Subcutaneous abdominal adipose tissue (tissue), 5 donors: ENCODE data around the gene SRGAP1.
"Not testable (repeated sequence)": the region's sequence is repeated elsewhere in the genome, so short reads cannot be mapped to it uniquely, and the experiment has no call there.

Source experiments
- H3K27ac ChIP-seq: one replicate; pipeline ENCODE4 v1.7.0; 2013; ENCODE audit warnings: low read depth, mild to moderate bottlenecking, inconsistent platforms, low read length, moderate library complexity
- H3K27me3 ChIP-seq, 5 donors: one replicate each; pipeline ENCODE4 v1.7.0; 2013; ENCODE audit warnings: low read length in 5 of 5, inconsistent platforms in 1 of 5; ENCODE audit not compliant: control insufficient read depth in 5 of 5, insufficient read depth in 4 of 5
- H3K36me3 ChIP-seq, 5 donors: one replicate each; pipeline ENCODE4 v1.7.0; 2013; ENCODE audit warnings: low read length in 5 of 5; ENCODE audit not compliant: control insufficient read depth in 5 of 5, insufficient read depth in 5 of 5
- H3K4me1 ChIP-seq, 5 donors: one replicate each; pipeline ENCODE4 v1.7.0; 2013; ENCODE audit warnings: low read length in 5 of 5, mild to moderate bottlenecking in 3 of 5, moderate library complexity in 1 of 5; ENCODE audit not compliant: control insufficient read depth in 5 of 5, insufficient read depth in 5 of 5
- H3K4me3 ChIP-seq, 5 donors: one replicate each; pipeline ENCODE4 v1.7.0; 2013; ENCODE audit warnings: low read length in 5 of 5, low read depth in 1 of 5
- H3K9ac ChIP-seq, 5 donors: one replicate each; pipeline ENCODE4 v1.7.0; 2013; ENCODE audit warnings: low read length in 5 of 5, mild to moderate bottlenecking in 4 of 5, moderate library complexity in 3 of 5
- H3K9me3 ChIP-seq, 5 donors: one replicate each; pipeline ENCODE4 v1.7.0; 2013; ENCODE audit warnings: low read length in 5 of 5; ENCODE audit not compliant: control insufficient read depth in 5 of 5
- donor health status: healthy.
- donor health status: healthy.
- donor health status: healthy.
- donor health status: healthy.
- donor health status: healthy.

Gene SRGAP1

DNA sequence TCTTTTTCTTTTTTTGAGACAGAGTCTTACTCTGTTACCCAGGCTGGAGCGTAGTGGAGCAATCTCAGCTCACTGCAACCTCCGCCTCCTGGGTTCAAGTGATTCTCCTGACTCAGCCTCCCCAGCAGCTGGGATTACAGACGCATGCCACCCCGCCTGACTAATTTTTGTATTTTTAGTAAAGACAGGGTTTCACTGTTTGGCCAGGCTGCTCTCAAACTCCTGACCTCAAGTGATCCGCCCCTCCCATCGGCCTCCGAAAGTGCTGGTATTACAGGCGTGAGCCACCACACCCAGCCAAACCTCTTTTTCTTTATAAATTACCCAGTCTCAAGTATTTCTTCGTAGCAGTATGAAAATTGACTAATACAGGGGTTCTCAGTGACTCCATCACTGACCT, 35.7 kb downstream of the SRGAP1 start:
- H3K9ac ChIP-seq, H3K36me3 ChIP-seq, H3K27me3 ChIP-seq, H3K4me1 ChIP-seq, H3K27ac ChIP-seq, H3K4me3 ChIP-seq, H3K9me3 ChIP-seq: not testable (repeated sequence)

DNA sequence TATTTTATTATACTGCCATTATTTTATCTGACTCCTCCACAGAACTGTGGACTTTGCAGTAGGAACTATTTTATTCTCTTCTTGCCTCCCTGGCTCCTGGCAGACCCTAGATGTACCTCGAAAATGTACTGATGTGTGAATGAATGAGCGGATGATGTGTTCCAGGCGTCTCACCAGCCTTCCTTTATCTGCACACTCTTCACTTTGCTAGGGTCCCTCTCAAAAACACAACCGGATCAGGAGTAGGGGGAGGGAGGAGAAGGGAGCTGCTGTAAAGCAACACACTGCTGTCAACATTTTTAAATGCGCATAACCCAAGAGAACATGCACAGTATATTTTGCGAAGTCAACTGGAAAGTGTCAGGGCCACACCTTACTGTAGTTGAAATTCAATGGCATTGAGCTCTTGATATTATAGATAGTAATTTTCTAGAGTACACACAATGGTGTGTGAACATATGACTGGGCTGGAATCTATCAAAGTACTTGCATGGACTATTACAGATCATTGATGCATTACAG, 36.3 kb downstream of the SRGAP1 start:
- H3K4me1 ChIP-seq: peaks cover 0 to 3% (median 0%) of the 10 kb centered on the region in 5 donors
- no peak overlapping the region for H3K4me3 ChIP-seq
- no peaks in the 10 kb centered on the region for H3K27me3 ChIP-seq
- no peaks in the 10 kb centered on the region for H3K9me3 ChIP-seq
- no peaks in the 10 kb centered on the region for H3K36me3 ChIP-seq
- H3K9ac ChIP-seq: no peak overlapping the region
- H3K27ac ChIP-seq: no peak overlapping the region

DNA sequence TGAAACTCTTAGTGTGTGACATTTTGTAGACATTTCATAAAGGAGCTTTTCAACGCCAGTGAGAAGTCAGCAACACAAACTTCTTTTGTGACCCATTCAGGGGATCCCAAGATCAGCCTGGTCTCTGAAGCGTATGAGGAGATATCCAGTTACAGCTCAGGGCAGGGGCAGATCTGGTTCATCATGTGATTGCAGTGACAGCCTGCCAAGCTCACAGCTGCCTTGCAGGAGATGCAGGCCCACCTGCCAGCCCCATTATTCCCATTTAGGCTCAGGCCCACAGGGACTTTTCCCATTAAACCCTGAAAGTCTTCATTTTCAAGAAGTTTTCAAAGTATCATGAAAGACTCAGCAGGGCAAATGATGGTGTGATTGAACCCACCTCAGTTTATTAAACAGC, 38.3 kb downstream of the SRGAP1 start:
- Histone ChIP-seq H3K4me1 (peaks cover 0 to 5% (median 0%) of the 10 kb centered on the region in 5 donors), H3K27me3 (no peaks in the 10 kb centered on the region), H3K9me3 (no peaks in the 10 kb centered on the region), H3K4me3 (no peak overlapping the region), H3K9ac (no peak overlapping the region), H3K27ac (no peak overlapping the region), H3K36me3 (no peaks in the 10 kb centered on the region)

DNA sequence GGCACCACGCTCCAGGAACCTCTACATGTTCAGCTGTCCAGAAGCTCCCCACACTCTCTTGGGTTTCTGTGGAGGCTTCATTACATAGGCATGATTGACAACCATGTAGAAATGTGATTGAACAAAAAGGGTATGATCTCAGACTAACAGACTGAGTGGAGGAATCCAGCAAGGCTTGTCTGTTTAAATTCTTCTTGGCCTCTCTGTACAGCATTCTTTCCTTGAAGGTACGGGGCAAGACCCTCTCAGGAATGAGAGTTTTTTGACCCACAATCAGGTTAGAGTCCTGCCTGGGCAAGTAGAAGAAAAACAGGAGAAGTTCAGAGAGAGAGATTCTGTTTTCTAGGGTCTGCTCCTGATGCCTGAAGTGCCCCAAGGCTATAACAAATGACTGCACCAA, 40.9 kb downstream of the SRGAP1 start:
- peaks cover 0 to 26% (median 12%) of the 10 kb centered on the region in 5 donors for H3K4me1 ChIP-seq
- H3K27me3 ChIP-seq: no peaks in the 10 kb centered on the region
- H3K9me3 ChIP-seq: no peaks in the 10 kb centered on the region
- no peak overlapping the region for H3K27ac ChIP-seq
- H3K9ac ChIP-seq: no peak overlapping the region
- H3K4me3 ChIP-seq: no peak overlapping the region
- H3K36me3 ChIP-seq: no peaks in the 10 kb centered on the region

DNA sequence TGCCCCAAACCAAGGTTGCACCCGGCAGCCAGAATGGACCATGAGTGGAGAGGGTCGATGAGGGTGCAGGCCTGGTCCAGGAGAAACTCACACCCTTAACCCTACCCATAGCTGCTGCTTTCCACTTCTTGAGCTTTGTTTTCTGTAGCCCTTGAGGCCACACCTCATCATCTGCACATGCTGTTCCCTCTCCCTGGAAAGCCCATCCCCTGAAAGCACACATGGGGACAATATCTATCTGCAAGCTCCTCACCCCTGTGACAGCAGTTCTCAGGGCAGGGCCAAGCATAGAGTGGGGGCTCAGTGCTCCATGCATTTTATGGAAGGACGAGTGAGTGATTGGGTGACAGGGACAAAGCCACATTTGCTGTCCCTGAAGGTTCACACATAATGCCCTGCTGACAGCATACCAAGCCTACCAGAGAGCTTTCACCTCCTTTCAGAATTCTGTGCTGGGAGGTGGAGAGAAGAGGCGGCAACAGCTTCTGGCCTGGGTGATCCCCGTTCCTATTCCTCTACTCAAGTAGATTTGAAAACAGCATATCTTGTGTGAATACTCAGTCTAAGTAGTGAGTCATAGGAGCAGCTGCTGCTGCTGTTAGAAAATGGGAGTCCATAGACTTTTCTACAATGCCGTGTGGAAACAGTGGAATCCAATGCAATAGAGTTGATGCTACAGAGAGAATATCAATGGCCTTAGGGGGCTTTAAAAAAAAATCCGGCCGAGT, 44.6 kb downstream of the SRGAP1 start:
- peaks cover 0 to 29% (median 12%) of the 10 kb centered on the region in 5 donors for H3K4me1 ChIP-seq
- H3K4me3 ChIP-seq: no peak overlapping the region
- no peaks in the 10 kb centered on the region for H3K36me3 ChIP-seq
- no peaks in the 10 kb centered on the region for H3K9me3 ChIP-seq
- no peaks in the 10 kb centered on the region for H3K27me3 ChIP-seq
- H3K9ac ChIP-seq: no peak overlapping the region
- no peak overlapping the region for H3K27ac ChIP-seq

DNA sequence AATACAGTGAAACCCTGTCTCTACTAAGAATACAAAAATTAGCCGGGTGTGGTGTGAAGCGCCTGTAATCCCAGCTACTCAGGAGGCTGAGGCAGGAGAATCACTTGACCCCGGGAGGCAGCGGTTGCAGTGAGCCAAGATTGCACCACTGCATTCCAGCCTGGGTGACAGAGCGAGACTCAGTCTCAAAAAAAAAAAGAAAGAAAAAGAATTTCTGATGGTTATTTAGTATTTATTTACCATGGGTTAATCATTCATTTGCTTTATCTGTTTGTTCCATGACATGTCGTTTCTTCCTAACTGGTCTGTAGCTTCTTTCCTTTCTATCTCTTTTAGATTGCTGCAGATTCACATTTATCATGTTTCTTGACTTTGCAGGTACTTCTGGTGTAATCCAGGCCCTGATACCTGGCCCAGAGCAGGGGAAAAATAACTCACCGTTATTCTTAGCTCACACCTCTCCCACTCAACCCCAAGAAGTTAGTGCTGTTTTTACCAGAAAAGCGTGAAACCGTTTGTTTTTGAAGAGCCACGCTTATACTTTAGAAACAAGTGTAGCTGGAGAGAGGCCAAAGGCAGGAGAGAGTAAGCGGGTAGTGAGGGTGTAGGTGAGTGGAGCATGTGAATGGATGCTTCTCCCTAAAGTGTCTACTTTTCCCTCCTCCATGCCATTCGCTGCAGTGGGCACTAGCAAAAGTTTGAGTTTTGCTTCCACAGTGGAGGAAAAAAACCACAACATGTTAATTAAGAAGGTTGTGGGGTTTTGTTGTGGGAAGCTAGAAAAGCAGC, 45.4 kb downstream of the SRGAP1 start:
- Histone ChIP-seq H3K9me3 (no peaks in the 10 kb centered on the region), H3K27ac (no peak overlapping the region), H3K9ac (no peak overlapping the region)

GRCh38 chr12:63893170-63893569, 48.7 kb downstream of the SRGAP1 start:
- Histone ChIP-seq H3K36me3 (no peaks in the 10 kb centered on the region), H3K4me3 (no peak overlapping the region), H3K27ac (no peak overlapping the region), H3K27me3 (no peaks in the 10 kb centered on the region), H3K9me3 (no peaks in the 10 kb centered on the region), H3K9ac (no peak overlapping the region), H3K4me1 (peaks cover 0 to 23% (median 14%) of the 10 kb centered on the region in 5 donors)

More for the DNA sequence above, 45.4 kb downstream of the SRGAP1 start:
- Histone ChIP-seq H3K27me3 (no peaks in the 10 kb centered on the region), H3K4me1 (peaks cover 0 to 29% (median 12%) of the 10 kb centered on the region in 5 donors), H3K36me3 (no peaks in the 10 kb centered on the region), H3K4me3 (no peak overlapping the region)

- Histone ChIP-seq H3K27me3 (no peaks in the 10 kb centered on the region), H3K4me1 (peaks cover 0 to 18% (median 8%) of the 10 kb centered on the region in 5 donors), H3K36me3 (no peaks in the 10 kb centered on the region), H3K9ac (no peak overlapping the region), H3K27ac (no peak overlapping the region), H3K4me3 (no peak overlapping the region), H3K9me3 (no peaks in the 10 kb centered on the region)
Measured at GRCh38 chr12:63894132-63894531, 49.6 kb downstream of the SRGAP1 start.

- Histone ChIP-seq H3K9ac (no peak overlapping the region), H3K36me3 (no peaks in the 10 kb centered on the region), H3K27me3 (no peaks in the 10 kb centered on the region), H3K27ac (no peak overlapping the region), H3K4me1 (peaks cover 0 to 17% (median 8%) of the 10 kb centered on the region in 5 donors), H3K4me3 (no peak overlapping the region), H3K9me3 (no peaks in the 10 kb centered on the region)
Measured at GRCh38 chr12:63895841-63896240, 51.3 kb downstream of the SRGAP1 start.

GRCh38 chr12:63897931-63898330, 53.4 kb downstream of the SRGAP1 start:
- no peaks in the 10 kb centered on the region for H3K36me3 ChIP-seq
- H3K4me3 ChIP-seq: no peak overlapping the region
- H3K9me3 ChIP-seq: no peaks in the 10 kb centered on the region
- peak overlapping the region in 1 of 5 donors; percentile 24 for H3K9ac ChIP-seq
- peaks cover 0 to 17% (median 11%) of the 10 kb centered on the region in 5 donors for H3K4me1 ChIP-seq
- no peak overlapping the region for H3K27ac ChIP-seq
- H3K27me3 ChIP-seq: no peaks in the 10 kb centered on the region
